K562 (cell line): ENCODE results near the gene PEX5L. TPM values are rescaled to one million over a fixed set of nuclear protein-coding genes. Genes with fewer than 3 reads are reported as not detected.

Experiments
- ATAC-seq: fragments of 200-7000 bp; cut with Tn5 transposase; 3 replicates; pipeline ENCODE4 v1.9.1; 2020; ENCODE audit warnings: moderate library complexity
- BruUV-seq: library from RNA; stranded (reverse); fragments of 400-500 nt; replicated peaks from 2 replicates; lab custom pipeline; 2021; lab: Mats Ljungman, UMichigan
- CTCF ChIA-PET: fragments of 300-600 bp; formaldehyde crosslinking; extraction: SDS; loops from one replicate; lab custom pipeline; 2021; ENCODE audit warnings: low intra/inter-chr PET ratio; lab: Yijun Ruan, JAX
- POLR2A ChIA-PET: fragments of 300-600, 350-650 bp; sonication (Branson Sonifier 250); formaldehyde crosslinking; extraction: SDS; loops from one replicate; lab custom pipeline; 2021; ENCODE audit warnings: antibody characterized with exemption, inconsistent platforms; lab: Yijun Ruan, JAX
- DNase-seq, 4 experiments: peaks; one replicate each; pipeline versions ENCODE4 v3.0.0 to v3.0.0-alpha.2; 2011 to 2018; ENCODE audit warnings: low spot score in 3 of 4, mixed read lengths in 3 of 4; ENCODE audit errors: extremely low read depth in 1 of 4
- FAIRE-seq: peaks from 2 replicates; lab custom pipeline; 2011; peaks lifted over from hg19 to GRCh38; lab: Jason Lieb, UNC
- H2AFZ ChIP-seq: 2 replicates; pipeline ENCODE4 v1.6.0; 2011; ENCODE audit warnings: low read depth, low read length, control low read depth, inconsistent platforms
- H3K27ac ChIP-seq: fragments of 200-600 bp; 3 replicates; pipeline ENCODE4 v1.8.0; 2011; ENCODE audit warnings: low read depth, mild to moderate bottlenecking, control low read depth, inconsistent platforms, low read length, moderate library complexity, mixed read lengths; ENCODE audit errors: extremely low read depth
- H3K27me3 ChIP-seq, 2 experiments: fragments of 300-600 bp in 1 of 2; 2 replicates in 1 of 2; 3 replicates in 1 of 2; pipeline versions ENCODE4 v1.6.0 to v1.8.0; 2011; ENCODE audit warnings: inconsistent platforms in 2 of 2, low read length in 2 of 2, mild to moderate bottlenecking in 1 of 2, mixed read lengths in 1 of 2, moderate library complexity in 1 of 2; ENCODE audit not compliant: control insufficient read depth in 2 of 2, insufficient read depth in 2 of 2
- H3K36me3 ChIP-seq: fragments of 300-600 bp; 3 replicates; pipeline ENCODE4 v1.8.0; 2011; ENCODE audit warnings: mild to moderate bottlenecking, low read length, inconsistent platforms; ENCODE audit not compliant: control insufficient read depth, insufficient read depth
- H3K4me1 ChIP-seq, 2 experiments: fragments of 200-600 bp in 1 of 2; replicated peaks in 1 of 2; 2 replicates in 1 of 2; 3 replicates in 1 of 2; pipeline versions ENCODE4 v1.5.1 to v1.8.0; 2011; ENCODE audit warnings: inconsistent platforms in 2 of 2, low read length in 2 of 2, mild to moderate bottlenecking in 1 of 2, mixed read lengths in 1 of 2, moderate library complexity in 1 of 2; ENCODE audit not compliant: control insufficient read depth in 2 of 2, insufficient read depth in 2 of 2
- H3K4me2 ChIP-seq: 2 replicates; pipeline ENCODE4 v1.6.1; 2011; ENCODE audit warnings: low read length, control low read depth, inconsistent platforms, mixed read lengths; ENCODE audit not compliant: insufficient read depth
- H3K4me3 ChIP-seq: fragments of 200-600 bp; sonication (generic), shearing (Covaris generic); 2 replicates; pipeline ENCODE4 v1.5.1; 2016; ENCODE audit warnings: control low read depth, inconsistent platforms
- H3K79me2 ChIP-seq: fragments of 200-600 bp; 3 replicates; pipeline ENCODE4 v1.8.0; 2011; ENCODE audit warnings: low read length, inconsistent platforms; ENCODE audit not compliant: control insufficient read depth, insufficient read depth
- H3K9ac ChIP-seq, 2 experiments: 2 replicates each; pipeline versions ENCODE4 v1.6.0 to v1.6.1; 2011; ENCODE audit warnings: low read depth in 2 of 2, low read length in 2 of 2, control low read depth in 1 of 2, inconsistent platforms in 1 of 2, mild to moderate bottlenecking in 1 of 2, mixed read lengths in 1 of 2; ENCODE audit not compliant: insufficient read depth in 1 of 2
- H3K9me1 ChIP-seq: one replicate; pipeline ENCODE4 v1.6.0; 2011; ENCODE audit warnings: inconsistent platforms, mild to moderate bottlenecking, low read length, moderate library complexity; ENCODE audit not compliant: control insufficient read depth, insufficient read depth
- H3K9me3 ChIP-seq: replicated peaks from 2 replicates; pipeline ENCODE4 v1.5.1; 2011; ENCODE audit warnings: low read depth, low read length, inconsistent platforms; ENCODE audit not compliant: control insufficient read depth, insufficient read depth
- H4K20me1 ChIP-seq: replicated peaks from 2 replicates; pipeline ENCODE4 v1.6.1; 2011; ENCODE audit warnings: low read length, inconsistent platforms, mixed read lengths; ENCODE audit not compliant: control insufficient read depth, insufficient read depth
- CUX1 ChIP-seq: fragments of 200-800 bp; sonication (Bioruptor generic); IDR thresholded peaks from 2 replicates; pipeline ENCODE4 v1.6.1; 2016; ENCODE audit warnings: missing genetic modification characterization, missing compliant biosample characterization
- EHMT2 ChIP-seq: fragments of 450-650 bp; IDR thresholded peaks from 2 replicates; pipeline ENCODE4 v1.6.1; 2018; ENCODE audit warnings: antibody characterized with exemption
- FOXA1 ChIP-seq: fragments of 450-650 bp; IDR thresholded peaks from 2 replicates; pipeline ENCODE4 v1.6.1; 2016; ENCODE audit warnings: mild to moderate bottlenecking, borderline replicate concordance
- IRF1 ChIP-seq: sonication (generic); formaldehyde crosslinking; IDR thresholded peaks from 2 replicates; pipeline ENCODE4 v1.8.0; 2022; ENCODE audit warnings: missing genetic modification reagents, mild to moderate bottlenecking, borderline replicate concordance
- RFX1 ChIP-seq: fragments of 450-650 bp; IDR thresholded peaks from 2 replicates; pipeline ENCODE4 v1.6.1; 2016; ENCODE audit warnings: mild to moderate bottlenecking, moderate library complexity
- SMC3 ChIP-seq: conservative IDR thresholded peaks from 2 replicates; pipeline ENCODE4 v1.6.1; 2011; ENCODE audit warnings: low read depth, low read length, improper control_type of control experiment; ENCODE audit not compliant: insufficient read depth
- YBX1 ChIP-seq: fragments of 450-650 bp; IDR thresholded peaks from 2 replicates; pipeline ENCODE4 v1.7.1; 2016; ENCODE audit warnings: mild to moderate bottlenecking
- ZNF3 ChIP-seq: fragments of 250-450 bp; sonication (Bioruptor Pico); IDR thresholded peaks from 2 replicates; pipeline ENCODE4 v1.5.0; 2021; ENCODE audit warnings: mild to moderate bottlenecking, moderate library complexity
- ZNF639 ChIP-seq, 2 experiments: fragments of 200-800 bp in 1 of 2; sonication (Bioruptor generic) in 1 of 2; sonication (generic) in 1 of 2; formaldehyde crosslinking in 1 of 2; IDR thresholded peaks in 1 of 2; conservative IDR thresholded peaks in 1 of 2; 2 replicates each; pipeline versions ENCODE4 v1.5.0 to v1.6.1; 2016 to 2020; ENCODE audit warnings: missing compliant biosample characterization in 1 of 2, missing genetic modification characterization in 1 of 2, missing genetic modification reagents in 1 of 2
- ZNF699 ChIP-seq: fragments of 250-450 bp; sonication (Bioruptor Pico); IDR thresholded peaks from 2 replicates; pipeline ENCODE4 v1.8.0; 2021; ENCODE audit warnings: mild to moderate bottlenecking, moderate library complexity; ENCODE audit not compliant: insufficient replicate concordance
- WGBS: fragments of 100-300 bp; shearing (Covaris generic); methylation state at CpG from one replicate; pipeline ENCODE4 v1.1.6; 2016; ENCODE audit warnings: low coverage, mixed read lengths; ENCODE audit not compliant: insufficient coverage; ENCODE audit errors: missing lambda C conversion rate; 5-methylcytosine and 5-hydroxymethylcytosine counted together
- in situ Hi-C: fragments of 300-500 bp; cut with MboI; formaldehyde crosslinking; loops from 4 replicates; pipeline ENCODE4 v1.15.0; 2018; ENCODE audit warnings: inconsistent platforms, mixed read lengths
- intact Hi-C: fragments of 100-400 bp; cut with micrococcal nuclease; formaldehyde crosslinking; loops from 2 replicates; pipeline ENCODE4 v1.14.2; 2022
- polyA plus RNA-seq, 8 experiments: library from polyadenylated mRNA; depleted of rRNA in 4 of 8; stranded (reverse) in 5 of 8; unstranded in 3 of 8; fragments of >200 nt; fragmentation: Nextera tagmentation in 2 of 8; fragmentation: Illumina TruSeq in 1 of 8; extraction: Ambion mirVana in 2 of 8; extraction: Trizol in 1 of 8; gene quantifications; 2 replicates each; pipeline versions ENCODE4 v1.2.1 to v1.2.3, GENCODE V29; 2011 to 2014; ENCODE audit warnings: inconsistent platforms in 1 of 8, missing spikeins in 1 of 8
- total RNA-seq, 7 experiments: library from RNA; depleted of rRNA in 6 of 7; stranded (reverse); fragments of >200 nt in 6 of 7; fragmentation: Illumina TruSeq in 2 of 7; extraction: Trizol in 2 of 7; gene quantifications; 2 replicates each; pipeline versions ENCODE4 v1.2.1 to v1.2.3, GENCODE V29; 2011 to 2021; ENCODE audit warnings: low replicate concordance in 1 of 7

PEX5L gene
- total and polyA plus RNA-seq, 9 of the 15 experiments (the other 6 are each of a cell fraction or from before 2014, with no cell fraction given): not detected

GRCh38 chr3:179964890-179965289, 71.8 kb downstream of the PEX5L start:
- no peaks in the 10 kb centered on the region for H3K4me1 ChIP-seq
- H3K9me1 ChIP-seq: no peaks in the 10 kb centered on the region
- TF ChIP-seq ZNF3 (CRISPR knock-in tag): no peak
- TF ChIP-seq FOXA1: no peak
- TF ChIP-seq ZNF639 (CRISPR knock-in tag; conservative IDR thresholded peaks at IDR 0.05 in 1 of 2, IDR thresholded peaks at IDR 0.05 in 1 of 2): no peak
- no peak for TF ChIP-seq EHMT2
- TF ChIP-seq ZNF699: no peak
- TF ChIP-seq RFX1: no peak
- TF ChIP-seq IRF1 (CRISPR knock-in tag): no peak
- no peak for TF ChIP-seq SMC3
- no peak for TF ChIP-seq YBX1
- TF ChIP-seq CUX1 (CRISPR knock-in tag): no peak
- no peaks in the 10 kb centered on the region for H3K27me3 ChIP-seq
- H3K4me3 ChIP-seq: no peak overlapping the region
- ATAC-seq: no peak
- H3K9me3 ChIP-seq: no peaks in the 10 kb centered on the region
- no peak overlapping the region for H3K4me2 ChIP-seq
- FAIRE-seq: no peak
- H2AFZ ChIP-seq: no peak overlapping the region
- H3K79me2 ChIP-seq: no peaks in the 10 kb centered on the region
- ChIA-PET CTCF (no interaction called here), POLR2A (no interaction called here)
- H3K27ac ChIP-seq: no peak overlapping the region
- in situ Hi-C loops (no loop called here), intact Hi-C loops (no loop called here)
- WGBS: 0% methylated on average over 2 of the region's 3 CpGs
- BruUV-seq: no TSS peak
- H3K36me3 ChIP-seq: no peaks in the 10 kb centered on the region
- no peak for DNase-seq
- no peak overlapping the region for H3K9ac ChIP-seq
- H4K20me1 ChIP-seq: no peaks in the 10 kb centered on the region
